NCI-H82 (cell line): ENCODE results near the gene WASF1.
A peak's percentile ranks its signal among the peaks of the same experiment; 100 is the strongest.

Experiments
- DNase-seq: peaks from one replicate; lab custom pipeline; 2025; lab: John Stamatoyannopoulos, UW

Gene WASF1

GRCh38 chr6:110179406-110180227, at the start of gene WASF1:
WASF1 (minus strand) TSS chr6:110179670; CDS start chr6:110127601, 52,069 bp downstream.
- DNase-seq = peak; percentile 99

DNA sequence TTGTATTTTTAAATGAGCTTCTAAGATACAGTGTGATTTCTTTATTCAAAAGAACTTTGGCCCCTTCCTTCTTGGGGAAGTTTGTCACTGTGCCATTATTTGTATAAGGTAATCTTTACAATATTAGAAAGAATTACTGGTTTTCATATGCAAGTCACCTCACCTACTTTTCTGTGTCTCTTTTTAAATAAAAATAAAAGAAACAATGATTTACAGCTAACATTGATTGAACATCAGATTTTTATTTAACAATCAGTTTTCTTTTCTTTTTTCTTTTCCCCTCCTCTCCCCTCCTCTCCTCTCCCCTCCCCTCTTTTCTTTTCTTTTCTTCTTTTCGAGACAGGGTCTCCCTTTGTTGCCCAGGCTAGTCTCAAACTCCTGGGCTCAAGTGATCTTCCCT, 46.8 kb upstream of the WASF1 start:
- DNase-seq = no peak

GRCh38 chr6:110221738-110222137, 42.3 kb upstream of the WASF1 start:
- no peak for DNase-seq

DNA sequence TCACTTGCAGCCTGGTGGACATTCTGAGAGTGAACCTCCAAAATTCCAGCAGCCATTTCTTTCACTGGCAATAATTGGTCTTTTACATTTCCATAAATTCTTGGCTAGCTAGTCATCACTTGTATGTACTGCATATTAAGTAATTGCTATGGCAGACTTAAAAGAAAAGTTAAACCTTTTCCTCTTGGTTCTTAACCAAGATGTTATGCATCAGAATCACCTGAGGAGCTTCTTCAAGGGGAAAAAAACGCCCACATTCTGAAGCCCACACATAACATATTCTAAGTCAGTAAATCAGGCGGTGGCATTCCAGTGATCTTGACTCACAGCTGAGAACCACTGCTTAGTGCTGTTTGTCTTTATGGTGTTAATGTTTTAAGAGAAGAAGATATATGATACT, 37.8 kb upstream of the WASF1 start:
- no peak for DNase-seq

GRCh38 chr6:110216140-110216539, 36.7 kb upstream of the WASF1 start:
- DNase-seq = no peak

DNA sequence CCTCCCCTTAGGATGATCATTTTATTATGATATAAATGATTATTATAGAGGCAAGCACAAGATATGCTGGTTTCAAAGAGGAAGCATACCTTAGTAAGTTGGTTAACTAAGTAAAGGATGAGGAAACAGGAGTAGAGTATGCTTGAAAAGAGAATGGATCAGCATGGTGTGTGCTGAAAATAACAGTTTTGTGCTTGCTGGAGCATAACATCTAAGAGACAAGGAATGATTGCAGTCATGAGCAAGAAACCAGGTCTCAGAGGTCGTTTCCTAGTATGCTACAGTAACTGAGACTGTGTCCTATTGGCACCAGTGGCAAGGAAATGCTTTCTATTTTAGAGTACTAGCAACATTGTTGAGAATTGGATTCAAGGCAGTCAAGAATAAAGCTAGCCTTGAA, 34.9 kb upstream of the WASF1 start:
- DNase-seq = no peak

- no peak for DNase-seq
These were observed 32.3 kb upstream of the WASF1 start for GRCh38 chr6:110211753-110212152.

DNA sequence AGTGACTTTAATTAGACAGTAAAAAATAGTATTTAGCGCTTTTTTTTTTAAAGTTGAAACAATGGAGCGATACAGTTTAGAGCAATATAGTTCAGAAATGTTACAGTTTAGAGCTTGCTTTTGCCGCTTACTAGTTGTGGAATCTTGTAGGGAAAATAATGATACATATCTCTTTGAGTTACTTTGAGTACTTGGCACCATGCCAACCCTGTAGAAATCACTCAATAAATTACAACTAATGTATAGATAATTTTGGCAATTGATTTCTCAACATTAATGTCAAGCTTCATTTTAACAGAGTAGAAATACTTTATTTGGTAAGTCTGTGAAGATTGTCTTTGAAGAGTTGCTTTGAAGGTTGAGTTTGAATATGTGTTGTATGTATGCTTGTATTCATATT, 28.2 kb upstream of the WASF1 start:
- DNase-seq = no peak

GRCh38 chr6:110201151-110201884, 21.8 kb upstream of the WASF1 start:
- DNase-seq = peak; percentile 29

DNA sequence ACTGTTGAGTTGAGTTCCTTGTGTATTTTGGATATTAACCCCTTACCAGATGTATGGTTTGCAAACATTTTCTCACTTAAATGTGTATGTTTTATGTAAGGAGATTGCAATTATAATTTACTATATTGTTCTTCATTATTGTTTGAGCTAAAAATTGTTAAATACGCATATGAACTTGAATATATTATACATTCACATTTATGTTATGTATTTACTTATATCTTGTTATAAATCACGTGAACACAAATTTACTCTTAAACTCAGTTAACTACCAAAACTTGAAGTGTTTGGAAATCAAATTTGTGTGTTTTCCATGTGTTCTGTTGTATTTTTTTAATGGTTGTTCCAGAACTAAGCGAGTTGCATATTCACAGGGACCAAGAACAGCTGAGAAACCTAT, 19.1 kb upstream of the WASF1 start:
- DNase-seq = no peak

GRCh38 chr6:110196874-110197273, 17.4 kb upstream of the WASF1 start:
- DNase-seq = no peak

DNA sequence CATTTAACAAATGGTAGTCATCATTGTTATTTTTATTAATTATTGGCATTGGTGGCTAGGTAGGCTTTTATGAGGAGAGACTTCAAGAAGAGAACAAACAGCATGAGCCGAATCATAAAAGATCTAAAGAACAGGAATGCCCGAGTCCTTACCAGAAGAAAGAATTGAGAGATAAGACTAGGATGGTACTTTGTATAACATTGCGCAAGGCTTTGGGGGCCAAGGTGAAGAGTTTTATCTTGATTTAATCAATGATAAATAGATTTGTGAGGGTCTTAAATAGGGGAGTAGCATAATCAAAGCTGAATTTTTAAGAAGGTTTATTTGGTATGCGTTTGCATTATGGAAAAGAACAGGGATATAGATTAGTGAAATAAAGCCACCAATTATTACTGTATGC, 16.2 kb upstream of the WASF1 start:
- DNase-seq = no peak

GRCh38 chr6:110191477-110191876, 12.0 kb upstream of the WASF1 start:
- DNase-seq = no peak

DNA sequence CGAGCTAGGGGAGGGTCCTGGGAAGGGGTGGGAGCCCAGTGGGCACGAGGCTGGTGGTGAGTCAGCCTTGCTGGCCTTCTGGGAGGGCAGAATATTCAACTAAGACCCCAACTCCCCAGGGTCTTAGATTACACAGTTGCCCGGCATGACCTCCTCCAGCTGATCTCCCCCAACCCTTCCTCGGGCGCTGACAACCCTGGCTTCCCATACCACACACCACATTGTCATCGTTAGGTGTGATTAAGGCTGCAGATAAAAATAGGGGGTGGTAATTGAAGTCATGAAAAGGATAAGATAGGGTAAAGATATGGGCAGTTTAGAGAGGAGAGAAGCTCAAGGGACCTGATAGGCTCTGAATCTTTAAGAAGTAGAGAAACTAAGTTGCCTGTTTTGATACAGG, 11.3 kb upstream of the WASF1 start:
- no peak for DNase-seq

- DNase-seq = peak; percentile 24
These were observed 9.3 kb upstream of the WASF1 start for GRCh38 chr6:110188791-110189190.

- DNase-seq = no peak
These were observed 6.4 kb upstream of the WASF1 start for GRCh38 chr6:110185879-110186278.

DNA sequence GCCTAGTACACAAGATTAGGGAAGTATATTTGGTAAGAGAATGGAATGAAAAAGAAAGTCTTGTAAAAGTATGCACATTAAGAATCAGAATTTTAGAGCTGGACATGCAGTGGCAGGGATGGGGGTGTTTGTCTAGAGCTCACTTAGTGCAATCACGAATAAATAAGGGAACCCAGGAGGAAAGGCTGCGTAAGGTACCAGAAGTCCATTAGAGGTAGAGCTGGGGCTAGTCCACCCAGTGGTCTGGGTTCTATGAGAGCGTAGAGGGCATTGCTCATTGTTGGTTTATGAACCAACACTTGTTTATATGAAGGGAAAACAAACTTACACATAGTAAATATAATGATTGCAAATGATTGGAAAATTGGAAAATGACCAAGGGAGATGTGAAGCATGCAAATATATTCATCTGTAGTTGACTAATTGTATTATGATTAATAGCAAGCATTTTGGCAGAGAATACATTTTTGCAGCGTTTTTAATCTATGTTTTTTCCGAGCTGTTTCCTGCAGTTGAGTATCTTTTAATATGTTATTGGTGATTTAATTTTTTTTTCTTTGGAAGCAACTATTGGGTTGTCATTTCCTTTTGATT, 3.9 kb upstream of the WASF1 start:
- no peak for DNase-seq

GRCh38 chr6:110181131-110182030, 1.9 kb upstream of the WASF1 start:
- DNase-seq = peak; percentile 28

DNA sequence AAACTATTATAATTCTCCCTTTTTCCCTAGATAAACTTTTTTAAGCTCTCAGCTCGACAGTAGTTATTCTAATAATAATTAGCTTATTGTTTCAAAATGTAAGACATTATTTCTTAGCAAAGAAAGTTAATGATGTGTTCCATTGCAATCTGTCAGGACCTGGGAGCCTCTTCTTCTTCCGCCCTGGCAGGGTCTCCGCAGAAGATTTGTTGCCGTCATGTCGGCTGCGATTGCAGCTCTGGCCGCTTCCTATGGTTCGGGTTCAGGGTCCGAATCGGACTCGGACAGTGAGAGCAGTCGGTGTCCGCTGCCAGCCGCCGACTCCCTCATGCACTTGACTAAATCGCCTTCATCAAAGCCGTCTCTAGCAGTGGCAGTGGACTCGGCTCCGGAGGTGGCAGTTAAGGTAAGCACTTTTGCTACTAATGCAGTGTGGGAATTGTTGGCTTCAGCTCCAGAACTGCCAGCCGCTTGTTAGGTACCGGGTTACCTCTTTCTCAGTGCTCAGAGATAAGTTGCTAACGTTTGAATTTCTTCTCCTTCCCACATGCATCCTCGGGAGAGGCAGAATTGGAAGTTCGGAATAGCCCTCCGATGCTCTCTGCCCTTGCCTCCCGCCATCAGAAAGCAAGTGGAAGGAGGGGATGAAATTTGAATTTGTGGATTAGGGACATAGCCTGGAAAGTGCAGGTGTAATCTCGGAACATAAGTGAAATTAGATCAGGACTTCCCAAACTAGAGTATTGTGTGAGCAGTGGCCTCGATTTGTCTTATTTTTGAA, 948 bp upstream of the WASF1 start, which contains the start of gene CDC40:
Gene CDC40 (plus strand): TSS at position 200 of the 781 bp plus-strand sequence. CDS start 18 bp downstream, at position 218.
- DNase-seq = peak; percentile 87

- DNase-seq = peak; percentile 83
These were observed 654 bp downstream of the WASF1 start for GRCh38 chr6:110178626-110179405.
